B cell (primary cell): ENCODE data around the gene TNNT1. TPM values are rescaled to one million over a fixed set of nuclear protein-coding genes. Genes with fewer than 3 reads are reported as not detected.

ENCODE experiments used
- ATAC-seq: fragments of 200-7000 bp; cut with Tn5 transposase; one replicate; pipeline ENCODE4 v1.10.0; 2021; ENCODE audit warnings: low read depth, mild to moderate bottlenecking, moderate number of reproducible peaks, moderate library complexity
- CTCF ChIA-PET: fragments of 350-600 bp; sonication (Branson Sonifier 250); formaldehyde crosslinking; loops from one replicate; lab custom pipeline; 2021; ENCODE audit warnings: antibody characterized with exemption, inconsistent platforms; lab: Charles Lee
- POLR2A ChIA-PET: fragments of 350-600 bp; sonication (Branson Sonifier 250); formaldehyde crosslinking; loops from one replicate; lab custom pipeline; 2021; ENCODE audit warnings: antibody characterized with exemption; lab: Charles Lee
- DNase-seq: peaks from one replicate; pipeline ENCODE4 v3.0.0; 2013
- H2AFZ ChIP-seq: 2 replicates; pipeline ENCODE4 v1.6.1; 2012; ENCODE audit warnings: mild to moderate bottlenecking, low read depth, low read length; ENCODE audit not compliant: insufficient read depth, poor library complexity, severe bottlenecking
- H3K27ac ChIP-seq, 2 donors: 1 replicate in 1 of 2; 2 replicates in 1 of 2; pipeline ENCODE4 v1.5.1; 2012 to 2013; ENCODE audit warnings: low read length in 2 of 2, mild to moderate bottlenecking in 2 of 2, moderate library complexity in 1 of 2
- H3K27me3 ChIP-seq, 4 experiments: fragments of 200-600 bp in 1 of 4; sonication (generic) in 1 of 4; replicated peaks in 1 of 4; 1 replicate in 2 of 4; 2 replicates in 2 of 4; pipeline versions ENCODE4 v1.6.1 to v1.7.0; 2013 to 2016; ENCODE audit warnings: low read length in 3 of 4, mild to moderate bottlenecking in 2 of 4, mixed read lengths in 1 of 4, moderate library complexity in 1 of 4; ENCODE audit not compliant: insufficient read depth in 4 of 4, control insufficient read depth in 3 of 4; ENCODE audit errors: control extremely low read depth in 1 of 4
- H3K36me3 ChIP-seq, 2 experiments: replicated peaks in 1 of 2; 1 replicate in 1 of 2; 2 replicates in 1 of 2; pipeline versions ENCODE4 v1.6.1 to v1.7.1; 2013; ENCODE audit warnings: low read length in 1 of 2; ENCODE audit not compliant: insufficient read depth in 2 of 2, control insufficient read depth in 1 of 2; ENCODE audit errors: control extremely low read depth in 1 of 2, extremely low read depth in 1 of 2
- H3K4me1 ChIP-seq, 2 donors: fragments of 200-600 bp in 1 of 2; sonication (generic) in 1 of 2; 1 replicate in 1 of 2; 2 replicates in 1 of 2; pipeline versions ENCODE4 v1.5.1 to v1.6.1; 2013 to 2017; ENCODE audit warnings: low read length in 2 of 2; ENCODE audit not compliant: control insufficient read depth in 2 of 2, insufficient read depth in 2 of 2
- H3K4me2 ChIP-seq: replicated peaks from 2 replicates; pipeline ENCODE3; 2012; ENCODE audit warnings: mild to moderate bottlenecking, low read depth, low read length; ENCODE audit not compliant: poor library complexity, severe bottlenecking
- H3K4me3 ChIP-seq, 5 experiments: fragments of 200-600 bp in 1 of 5; sonication (generic) in 1 of 5; 1 replicate in 3 of 5; 2 replicates in 2 of 5; pipeline versions ENCODE4 v1.5.1 to v1.7.0; 2011 to 2016; ENCODE audit warnings: low read length in 4 of 5, mild to moderate bottlenecking in 4 of 5, low read depth in 2 of 5, control low read depth in 1 of 5, moderate library complexity in 1 of 5; ENCODE audit not compliant: insufficient read depth in 1 of 5; ENCODE audit errors: control extremely low read depth in 1 of 5, extremely low read depth in 1 of 5
- H3K79me2 ChIP-seq: fragments of 200-600 bp; sonication (generic); one replicate; pipeline ENCODE4 v1.6.0; 2016; ENCODE audit warnings: low read length; ENCODE audit not compliant: control insufficient read depth, insufficient read depth
- H3K9ac ChIP-seq: fragments of 200-600 bp; sonication (generic); 2 replicates; pipeline ENCODE4 v1.6.1; 2017; ENCODE audit warnings: mild to moderate bottlenecking, low read length, moderate library complexity
- H3K9me3 ChIP-seq, 3 donors: one replicate each; pipeline versions ENCODE4 v1.6.1 to v1.7.1; 2013; ENCODE audit warnings: low read length in 2 of 3; ENCODE audit not compliant: control insufficient read depth in 2 of 3, insufficient read depth in 1 of 3; ENCODE audit errors: control extremely low read depth in 1 of 3
- H4K20me1 ChIP-seq: 2 replicates; pipeline ENCODE4 v1.6.0; 2012; ENCODE audit warnings: mild to moderate bottlenecking, low read length; ENCODE audit not compliant: insufficient read depth, control insufficient read depth, poor library complexity, severe bottlenecking
- H3K27ac Mint-ChIP-seq: one replicate; pipeline ENCODE4 v1.8.0; 2021; ENCODE audit warnings: mixed read lengths
- H3K27me3 Mint-ChIP-seq: one replicate; pipeline ENCODE4 v1.8.0; 2021; ENCODE audit warnings: mixed read lengths
- H3K4me1 Mint-ChIP-seq: one replicate; pipeline ENCODE4 v1.8.0; 2021; ENCODE audit warnings: mixed read lengths
- H3K4me3 Mint-ChIP-seq: one replicate; pipeline ENCODE4 v1.8.0; 2021; ENCODE audit warnings: mixed read lengths
- H3K9me3 Mint-ChIP-seq: one replicate; pipeline ENCODE4 v1.8.0; 2022; ENCODE audit warnings: mixed read lengths; ENCODE audit not compliant: insufficient read depth
- EZH2 ChIP-seq: IDR thresholded peaks from 2 replicates; pipeline ENCODE4 v1.6.1; 2012; ENCODE audit warnings: borderline replicate concordance, low read depth, mild to moderate bottlenecking, moderate library complexity, low read length; ENCODE audit not compliant: insufficient read depth, poor library complexity, severe bottlenecking
- WGBS: methylation state at CpG from one replicate; pipeline ENCODE4 v1.1.5; 2013; ENCODE audit warnings: missing lambda C conversion rate; ENCODE audit not compliant: insufficient coverage; 5-methylcytosine and 5-hydroxymethylcytosine counted together
- intact Hi-C: fragments of 100-400 bp; cut with micrococcal nuclease; formaldehyde crosslinking; loops from one replicate; pipeline ENCODE4 v1.10.0; 2022
- polyA plus RNA-seq: library from polyadenylated mRNA; depleted of rRNA; stranded (reverse); fragments of >200 nt; gene quantifications from 2 replicates; pipeline ENCODE4 v1.2.3, GENCODE V29; 2012
- total RNA-seq, 2 donors: library from RNA; stranded (reverse); fragments of 120-200 nt in 1 of 2; gene quantifications; 1 replicate in 1 of 2; 2 replicates in 1 of 2; pipeline versions ENCODE4 v1.2.3 to v1.2.4, GENCODE V29; 2013 to 2022
- TF ChIP-seq, protein P1 (sequence below): fragments of 200-600 bp; IDR thresholded peaks from one replicate; pipeline ENCODE4 v1.8.0; 2022; ENCODE audit warnings: antibody characterized with exemption, mild to moderate bottlenecking

The TNNT1 gene
- total and polyA plus RNA-seq, 2 donors (not counting 1 experiment from before 2014, with no cell fraction given), result not detected

DNA sequence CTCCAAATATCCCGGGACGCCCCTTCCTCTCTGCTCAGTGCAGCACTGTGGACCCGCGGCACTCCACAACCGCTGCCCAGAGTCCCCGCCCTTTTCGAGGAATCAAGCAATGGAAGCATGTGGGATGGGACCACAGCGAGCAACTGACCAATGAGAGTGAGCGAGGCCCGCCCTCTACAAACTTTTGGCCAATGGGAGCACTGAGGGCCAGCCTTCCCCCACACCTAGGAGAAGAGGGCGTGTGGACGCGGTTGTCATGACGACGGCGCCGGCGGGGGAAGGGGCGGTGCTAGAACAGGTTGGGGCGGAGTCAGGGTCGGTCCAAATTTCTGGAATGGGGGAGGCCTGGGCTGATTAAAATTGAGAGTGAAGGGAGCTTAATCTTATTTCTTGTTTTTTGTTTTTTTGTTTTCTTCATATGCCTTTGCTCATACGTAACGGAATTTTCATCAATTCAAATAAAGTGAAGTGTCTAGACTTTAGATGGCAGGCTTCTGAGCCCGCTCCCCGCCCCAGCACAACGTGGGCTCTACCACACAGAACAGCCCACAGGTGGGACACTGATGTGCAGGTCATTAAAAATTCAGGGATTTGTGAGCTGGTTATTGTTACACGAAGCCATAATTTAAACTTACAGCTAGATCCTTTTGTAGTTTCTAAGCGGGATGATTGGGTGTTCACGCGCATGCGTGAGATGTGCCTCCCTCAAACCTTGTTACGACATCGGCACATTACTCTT lies 17.7 kb upstream of the TNNT1 start, which contains the start of gene DNAAF3:
Gene DNAAF3 (minus strand): TSS at position 84 of the 739 bp plus-strand sequence. CDS start 200 bp downstream, outside the sequence.
- intact Hi-C loops, result no loop called here
- DNase-seq, result peak; percentile 72
- Mint-ChIP-seq H3K4me3 (peak within 1 kb of the TSS; percentile 34), H3K27me3 (peaks cover 60% of the 10 kb centered on the region), H3K27ac (no peak within 1 kb of the TSS), H3K9me3 (peaks cover 4% of the 10 kb centered on the region), H3K4me1 (peaks cover 10% of the 10 kb centered on the region)
- Histone ChIP-seq H3K9me3 (peaks cover 0 to 29% (median 0%) of the 10 kb centered on the region in 3 donors), H3K4me2 (peak within 1 kb of the TSS; percentile 47), H3K36me3 (no peaks in the 10 kb centered on the region), H3K4me3 (peak within 1 kb of the TSS in 1 of 5 experiments; percentile 1), H3K79me2 (no peaks in the 10 kb centered on the region), H2AFZ (no peak within 1 kb of the TSS), H3K27me3 (peaks cover 0 to 70% (median 26%) of the 10 kb centered on the region in 4 experiments), H4K20me1 (no peaks in the 10 kb centered on the region), H3K9ac (peak within 1 kb of the TSS; percentile 11), H3K4me1 (peaks cover 13 to 18% of the 10 kb centered on the region in 2 donors), H3K27ac (no peak within 1 kb of the TSS)
- ChIA-PET POLR2A (no interaction called here), CTCF (interaction anchor here (1.2 kb wide), 1 partner anchor 25 kb away, joined by 3 read pairs; no protein-coding TSS in a partner anchor)
- ATAC-seq, result peak; percentile 43
- WGBS, result 1% methylated on average over 14 of the region's 33 CpGs
- TF ChIP-seq, protein P1, sequence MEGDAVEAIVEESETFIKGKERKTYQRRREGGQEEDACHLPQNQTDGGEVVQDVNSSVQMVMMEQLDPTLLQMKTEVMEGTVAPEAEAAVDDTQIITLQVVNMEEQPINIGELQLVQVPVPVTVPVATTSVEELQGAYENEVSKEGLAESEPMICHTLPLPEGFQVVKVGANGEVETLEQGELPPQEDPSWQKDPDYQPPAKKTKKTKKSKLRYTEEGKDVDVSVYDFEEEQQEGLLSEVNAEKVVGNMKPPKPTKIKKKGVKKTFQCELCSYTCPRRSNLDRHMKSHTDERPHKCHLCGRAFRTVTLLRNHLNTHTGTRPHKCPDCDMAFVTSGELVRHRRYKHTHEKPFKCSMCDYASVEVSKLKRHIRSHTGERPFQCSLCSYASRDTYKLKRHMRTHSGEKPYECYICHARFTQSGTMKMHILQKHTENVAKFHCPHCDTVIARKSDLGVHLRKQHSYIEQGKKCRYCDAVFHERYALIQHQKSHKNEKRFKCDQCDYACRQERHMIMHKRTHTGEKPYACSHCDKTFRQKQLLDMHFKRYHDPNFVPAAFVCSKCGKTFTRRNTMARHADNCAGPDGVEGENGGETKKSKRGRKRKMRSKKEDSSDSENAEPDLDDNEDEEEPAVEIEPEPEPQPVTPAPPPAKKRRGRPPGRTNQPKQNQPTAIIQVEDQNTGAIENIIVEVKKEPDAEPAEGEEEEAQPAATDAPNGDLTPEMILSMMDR, result no peak
- TF ChIP-seq EZH2, result no peak
